H1 (cell line): ENCODE results near the gene ACADM. TPM values are rescaled to one million over a fixed set of nuclear protein-coding genes. Genes with fewer than 3 reads are reported as not detected.
A peak's percentile ranks its signal among the peaks of the same experiment; 100 is the strongest.

Experiments used
- CTCF ChIA-PET: fragments of 300-600 bp; sonication (Branson Sonifier 250); formaldehyde crosslinking; loops from one replicate; lab custom pipeline; 2021; ENCODE audit not compliant: partially characterized antibody; lab: Charles Lee
- POLR2A ChIA-PET: fragments of 300-600 bp; sonication (Branson Sonifier 250); formaldehyde crosslinking; loops from one replicate; lab custom pipeline; 2021; ENCODE audit warnings: inconsistent platforms; ENCODE audit not compliant: partially characterized antibody; lab: Charles Lee
- DNase-seq, 2 experiments: peaks; one replicate each; pipeline versions ENCODE4 v3.0.0 to v3.0.0-alpha.2; 2010 to 2022; ENCODE audit warnings: low spot score in 2 of 2, low read depth in 1 of 2, mixed read lengths in 1 of 2
- FAIRE-seq: peaks from 2 replicates; lab custom pipeline; 2011; peaks lifted over from hg19 to GRCh38; lab: Jason Lieb, UNC
- H2AFZ ChIP-seq: 2 replicates; pipeline ENCODE4 v1.8.1; 2012; ENCODE audit warnings: low read length, inconsistent platforms
- H2AK5ac ChIP-seq: 2 replicates; pipeline ENCODE4 v1.6.1; 2013; ENCODE audit warnings: low read depth, low read length
- H2BK120ac ChIP-seq: replicated peaks from 2 replicates; pipeline ENCODE3; 2013; ENCODE audit warnings: low read depth, low read length, inconsistent platforms
- H2BK12ac ChIP-seq: 2 replicates; pipeline ENCODE4 v1.6.1; 2013; ENCODE audit warnings: low read depth, low read length
- H2BK15ac ChIP-seq: 2 replicates; pipeline ENCODE4 v1.6.1; 2013; ENCODE audit warnings: low read length
- H2BK20ac ChIP-seq: 2 replicates; pipeline ENCODE4 v1.6.1; 2013; ENCODE audit warnings: low read length
- H2BK5ac ChIP-seq: 2 replicates; pipeline ENCODE4 v1.6.1; 2013; ENCODE audit warnings: low read depth, low read length
- H3K14ac ChIP-seq: 2 replicates; pipeline ENCODE4 v1.6.1; 2013; ENCODE audit warnings: inconsistent platforms; ENCODE audit not compliant: insufficient read length
- H3K18ac ChIP-seq: 2 replicates; pipeline ENCODE4 v1.6.1; 2013; ENCODE audit warnings: low read length; ENCODE audit errors: extremely low read depth
- H3K23ac ChIP-seq: 2 replicates; pipeline ENCODE4 v1.6.1; 2013; ENCODE audit warnings: inconsistent platforms; ENCODE audit not compliant: insufficient read length
- H3K23me2 ChIP-seq: 2 replicates; pipeline ENCODE4 v1.6.1; 2013; ENCODE audit warnings: low read depth, low read length
- H3K27ac ChIP-seq: 2 replicates; pipeline ENCODE4 v1.6.1; 2011; ENCODE audit warnings: low read depth, low read length, inconsistent platforms
- H3K27me3 ChIP-seq, 4 experiments: replicated peaks in 1 of 4; 1 replicate in 1 of 4; 2 replicates in 3 of 4; pipeline versions ENCODE4 v1.6.1 to v1.8.1; 2011 to 2013; ENCODE audit warnings: low read length in 3 of 4, mild to moderate bottlenecking in 3 of 4, inconsistent platforms in 2 of 4, mixed read lengths in 2 of 4, moderate library complexity in 1 of 4; ENCODE audit not compliant: control insufficient read depth in 3 of 4, insufficient read depth in 3 of 4; ENCODE audit errors: extremely low read depth in 1 of 4
- H3K36me3 ChIP-seq, 4 experiments: 2 replicates each; pipeline versions ENCODE4 v1.6.1 to v1.8.1; 2011 to 2013; ENCODE audit warnings: mild to moderate bottlenecking in 4 of 4, low read length in 3 of 4, moderate library complexity in 2 of 4, control low read depth in 1 of 4, inconsistent platforms in 1 of 4; ENCODE audit not compliant: insufficient read depth in 4 of 4, control insufficient read depth in 2 of 4
- H3K4ac ChIP-seq: replicated peaks from 2 replicates; pipeline ENCODE3; 2013; ENCODE audit warnings: low read length, low read depth, mixed read lengths, inconsistent platforms; ENCODE audit not compliant: insufficient read length
- H3K4me1 ChIP-seq, 4 experiments: replicated peaks in 1 of 4; 1 replicate in 1 of 4; 2 replicates in 3 of 4; pipeline versions ENCODE4 v1.6.1 to v1.8.1; 2011 to 2013; ENCODE audit warnings: low read length in 3 of 4, inconsistent platforms in 2 of 4, mixed read lengths in 1 of 4; ENCODE audit not compliant: insufficient read depth in 4 of 4, control insufficient read depth in 3 of 4
- H3K4me2 ChIP-seq, 2 experiments: 2 replicates each; pipeline versions ENCODE4 v1.6.1 to v1.8.1; 2011 to 2013; ENCODE audit warnings: low read depth in 2 of 2, low read length in 2 of 2, control low read depth in 1 of 2, inconsistent platforms in 1 of 2, mild to moderate bottlenecking in 1 of 2; ENCODE audit not compliant: insufficient read depth in 1 of 2
- H3K4me3 ChIP-seq, 4 experiments: fragments of 200-600, 300-600 bp in 1 of 4; sonication (generic), shearing (Covaris generic), sonication (Bioruptor Twin) in 1 of 4; 2 replicates each; pipeline versions ENCODE4 v1.5.1 to v1.8.1; 2011 to 2016; ENCODE audit warnings: low read length in 4 of 4, low read depth in 3 of 4, control low read depth in 2 of 4, inconsistent platforms in 2 of 4, mild to moderate bottlenecking in 2 of 4, mixed read lengths in 1 of 4, moderate library complexity in 1 of 4; ENCODE audit not compliant: insufficient read depth in 2 of 4; ENCODE audit errors: extremely low read depth in 1 of 4
- H3K56ac ChIP-seq: replicated peaks from 2 replicates; pipeline ENCODE3; 2013; ENCODE audit warnings: low read depth, mild to moderate bottlenecking, mixed read lengths, low read length, inconsistent platforms; ENCODE audit not compliant: insufficient read length
- H3K79me1 ChIP-seq: 2 replicates; pipeline ENCODE4 v1.6.1; 2013; ENCODE audit warnings: low read depth, low read length, control low read depth
- H3K79me2 ChIP-seq, 2 experiments: 2 replicates each; pipeline versions ENCODE4 v1.6.1 to v1.8.1; 2012 to 2013; ENCODE audit warnings: low read length in 2 of 2, mild to moderate bottlenecking in 2 of 2, inconsistent platforms in 1 of 2; ENCODE audit not compliant: insufficient read depth in 2 of 2, control insufficient read depth in 1 of 2
- H3K9ac ChIP-seq, 4 experiments: replicated peaks in 1 of 4; 1 replicate in 1 of 4; 2 replicates in 3 of 4; pipeline versions ENCODE4 v1.6.1 to v1.8.1; 2011 to 2013; ENCODE audit warnings: low read depth in 3 of 4, low read length in 3 of 4, control low read depth in 2 of 4, mild to moderate bottlenecking in 2 of 4, moderate library complexity in 2 of 4, inconsistent platforms in 1 of 4; ENCODE audit errors: extremely low read depth in 1 of 4
- H3K9me3 ChIP-seq, 2 experiments: 2 replicates each; pipeline versions ENCODE4 v1.6.1 to v1.8.1; 2012 to 2013; ENCODE audit warnings: mild to moderate bottlenecking in 2 of 2, moderate library complexity in 2 of 2, control low read depth in 1 of 2, inconsistent platforms in 1 of 2, low read depth in 1 of 2, low read length in 1 of 2, mixed read lengths in 1 of 2; ENCODE audit not compliant: insufficient read depth in 2 of 2
- H4K20me1 ChIP-seq, 2 experiments: replicated peaks in 1 of 2; 2 replicates each; pipeline versions ENCODE3 to v1.8.1; 2011 to 2013; ENCODE audit warnings: inconsistent platforms in 2 of 2, low read length in 2 of 2, mild to moderate bottlenecking in 1 of 2; ENCODE audit not compliant: insufficient read depth in 2 of 2, control insufficient read depth in 1 of 2
- H4K5ac ChIP-seq: 2 replicates; pipeline ENCODE4 v1.6.1; 2013; ENCODE audit warnings: low read length, low read depth, mixed read lengths, inconsistent platforms; ENCODE audit not compliant: insufficient read length
- H4K8ac ChIP-seq: 2 replicates; pipeline ENCODE4 v1.8.0; 2013; ENCODE audit warnings: mild to moderate bottlenecking, moderate library complexity, low read length, inconsistent platforms; ENCODE audit not compliant: insufficient read depth; ENCODE audit errors: extremely low read depth
- H4K91ac ChIP-seq: replicated peaks from 2 replicates; pipeline ENCODE3; 2013; ENCODE audit warnings: low read length, mixed read lengths, inconsistent platforms; ENCODE audit not compliant: insufficient read length
- E2F6 ChIP-seq: IDR thresholded peaks from 2 replicates; pipeline ENCODE4 v1.6.1; 2012; ENCODE audit warnings: inconsistent platforms
- POLR2A ChIP-seq, 2 experiments: IDR thresholded peaks; 1 replicate in 1 of 2; 2 replicates in 1 of 2; pipeline ENCODE4 v1.6.1; 2011; ENCODE audit warnings: low read depth in 2 of 2, low read length in 2 of 2, mild to moderate bottlenecking in 2 of 2; ENCODE audit errors: control extremely low read depth in 1 of 2
- POLR2AphosphoS5 ChIP-seq: IDR thresholded peaks from 2 replicates; pipeline ENCODE4 v1.6.1; 2011; ENCODE audit warnings: low read depth, low read length
- SUZ12 ChIP-seq: fragments of 200-600 bp; sonication (generic); IDR thresholded peaks from 2 replicates; pipeline ENCODE4 v1.6.1; 2012; ENCODE audit warnings: mild to moderate bottlenecking, inconsistent platforms, low read length, moderate library complexity, mixed read lengths
- TBP ChIP-seq: IDR thresholded peaks from 2 replicates; pipeline ENCODE4 v1.6.1; 2011; ENCODE audit warnings: low read depth, low read length, improper control_type of control experiment
- WGBS, 2 experiments: shearing (Covaris generic) in 1 of 2; methylation state at CpG; one replicate each; pipeline versions ENCODE4 v1.1.6 to v1.1.7; 2013 to 2015; ENCODE audit warnings: low lambda C conversion rate in 2 of 2, mixed read lengths in 2 of 2, inconsistent platforms in 1 of 2, low coverage in 1 of 2, missing lambda C conversion rate in 1 of 2; ENCODE audit not compliant: insufficient replicate concordance in 2 of 2, insufficient coverage in 1 of 2, insufficient read length in 1 of 2; ENCODE audit errors: extremely low coverage in 1 of 2, missing lambda C conversion rate in 1 of 2; 5-methylcytosine and 5-hydroxymethylcytosine counted together
- polyA plus RNA-seq, 7 experiments: library from polyadenylated mRNA; depleted of rRNA in 3 of 7; stranded (reverse) in 5 of 7; unstranded in 2 of 7; fragments of >200 nt in 5 of 7; fragments of 200-250 nt in 2 of 7; gene quantifications; 1 replicate in 5 of 7; 2 replicates in 1 of 7; 4 replicates in 1 of 7; pipeline versions ENCODE4 v1.2.1 to v1.2.3, GENCODE V29; 2011 to 2013; ENCODE audit warnings: missing spikeins in 2 of 7, mixed read lengths in 2 of 7
- total RNA-seq: library from RNA; stranded (reverse); fragmentation: NEBNext Ultra II Directional; extraction: Animal tissue kit (Norgen Biotek cat#: 25700); gene quantifications from 2 replicates; pipeline ENCODE4 v1.2.1, GENCODE V29; 2021

The ACADM gene
- total and polyA plus RNA-seq, 2 of the 8 experiments (the other 6 are each of a cell fraction or from before 2014, with no cell fraction given) = 14.3 to 40.0 TPM

GRCh38 chr1:75796376-75797272 lies 72.1 kb downstream of the ACADM start, which contains the start of gene MSH4:
MSH4 (plus strand) TSS chr1:75796882; CDS start chr1:75796986, 104 bp downstream.
- no peak within 1 kb of the TSS for H2BK15ac ChIP-seq
- H4K5ac ChIP-seq = no peak within 1 kb of the TSS
- H2BK5ac ChIP-seq = 0 out of 2 replicates have a peak within 1 kb of the TSS, but pooled peaks have one; percentile 13
- peaks cover 8 to 10% of the 10 kb centered on the region in 2 experiments for H4K20me1 ChIP-seq
- peaks cover 16 to 64% (median 39%) of the 10 kb centered on the region in 4 experiments for H3K36me3 ChIP-seq
- H3K4me3 ChIP-seq = no peak within 1 kb of the TSS
- CTCF ChIA-PET = no interaction called here
- H3K23ac ChIP-seq = no peak within 1 kb of the TSS
- WGBS, 2 experiments = 91% methylated on average over 30 of the region's 34 CpGs; no CpG with 5 or more reads in 1 of the 2 experiments
- no peak within 1 kb of the TSS for H2BK12ac ChIP-seq
- H3K56ac ChIP-seq = no peak within 1 kb of the TSS
- H3K4me1 ChIP-seq = no peaks in the 10 kb centered on the region
- no peak within 1 kb of the TSS for H3K14ac ChIP-seq
- DNase-seq (peak in 1 of 2 experiments; percentile 66), FAIRE-seq (no peak)
- no peaks in the 10 kb centered on the region; the same call in 1 of the 2 replicates for H3K79me1 ChIP-seq
- H3K27ac ChIP-seq = no peak within 1 kb of the TSS
- H3K4ac ChIP-seq = no peak within 1 kb of the TSS
- H4K8ac ChIP-seq = peak within 1 kb of the TSS; percentile 22; the same call in 1 of the 2 replicates
- POLR2A ChIA-PET = interaction anchor here (0.7 to 6.5 kb wide), 9 partner anchors 10 to 219 kb away, joined by 3 to 112 read pairs (median 4); partner anchors contain the start of gene RABGGTB
- H2BK120ac ChIP-seq = no peak within 1 kb of the TSS
- no peak within 1 kb of the TSS for H2AK5ac ChIP-seq
- peaks cover 0 to 8% of the 10 kb centered on the region in 2 experiments; a peak in 1 of 4 replicates for H3K79me2 ChIP-seq
- H2AFZ ChIP-seq = no peak within 1 kb of the TSS
- no peak within 1 kb of the TSS for H3K4me2 ChIP-seq
- no peaks in the 10 kb centered on the region for H3K9me3 ChIP-seq
- no peak within 1 kb of the TSS for H2BK20ac ChIP-seq
- no peak within 1 kb of the TSS for H4K91ac ChIP-seq
- H3K9ac ChIP-seq = no peak within 1 kb of the TSS; a peak in 1 of 7 replicates
- H3K18ac ChIP-seq = no peak within 1 kb of the TSS
- H3K27me3 ChIP-seq = no peaks in the 10 kb centered on the region
- TF ChIP-seq POLR2AphosphoS5 = peak; percentile 78; the same call in 1 of the 2 replicates
- TF ChIP-seq SUZ12 = no peak
- TF ChIP-seq E2F6 = 0 out of 2 replicates have a peak, but pooled peaks have one; percentile 7
- TF ChIP-seq TBP = no peak
- peak; percentile 70 to 90 for TF ChIP-seq POLR2A (IDR thresholded peaks at IDR 0.05; ENCODE audit: control extremely low read depth in 1 of 2, low read depth in 2 of 2, low read length in 2 of 2)
- H3K23me2 ChIP-seq = no peaks in the 10 kb centered on the region
